ENCODE data around the gene USP40. TPM values are rescaled to one million over a fixed set of nuclear protein-coding genes. Genes with fewer than 3 reads are reported as not detected.
A peak's percentile ranks its signal among the peaks of the same experiment; 100 is the strongest.
"Not testable (repeated sequence)": the region's sequence is repeated elsewhere in the genome, so short reads cannot be mapped to it uniquely, and the experiment has no call there.

The USP40 gene
- total RNA-seq, result 10 to 100 TPM; 16.8 to 18.6 (median 18.1) TPM
- 15.1 TPM for polyA plus RNA-seq
- long read RNA-seq, donor 1, partial matches to known transcripts, result 2 of 12 reads
- long read RNA-seq, donor 1, other reads (novel, unspliced or antisense), result 10 of 12 reads
- long read RNA-seq, donor 2, partial matches to known transcripts, result 2 of 8 reads
- long read RNA-seq, donor 2, other reads (novel, unspliced or antisense), result 6 of 8 reads
- long read RNA-seq, donor 3, partial matches to known transcripts, result 19 of 35 reads
- long read RNA-seq, donor 3, other reads (novel, unspliced or antisense), result 16 of 35 reads
- long read RNA-seq, donor 4, partial matches to known transcripts, result 1 of 4 reads
- long read RNA-seq, donor 4, other reads (novel, unspliced or antisense), result 3 of 4 reads

DNA sequence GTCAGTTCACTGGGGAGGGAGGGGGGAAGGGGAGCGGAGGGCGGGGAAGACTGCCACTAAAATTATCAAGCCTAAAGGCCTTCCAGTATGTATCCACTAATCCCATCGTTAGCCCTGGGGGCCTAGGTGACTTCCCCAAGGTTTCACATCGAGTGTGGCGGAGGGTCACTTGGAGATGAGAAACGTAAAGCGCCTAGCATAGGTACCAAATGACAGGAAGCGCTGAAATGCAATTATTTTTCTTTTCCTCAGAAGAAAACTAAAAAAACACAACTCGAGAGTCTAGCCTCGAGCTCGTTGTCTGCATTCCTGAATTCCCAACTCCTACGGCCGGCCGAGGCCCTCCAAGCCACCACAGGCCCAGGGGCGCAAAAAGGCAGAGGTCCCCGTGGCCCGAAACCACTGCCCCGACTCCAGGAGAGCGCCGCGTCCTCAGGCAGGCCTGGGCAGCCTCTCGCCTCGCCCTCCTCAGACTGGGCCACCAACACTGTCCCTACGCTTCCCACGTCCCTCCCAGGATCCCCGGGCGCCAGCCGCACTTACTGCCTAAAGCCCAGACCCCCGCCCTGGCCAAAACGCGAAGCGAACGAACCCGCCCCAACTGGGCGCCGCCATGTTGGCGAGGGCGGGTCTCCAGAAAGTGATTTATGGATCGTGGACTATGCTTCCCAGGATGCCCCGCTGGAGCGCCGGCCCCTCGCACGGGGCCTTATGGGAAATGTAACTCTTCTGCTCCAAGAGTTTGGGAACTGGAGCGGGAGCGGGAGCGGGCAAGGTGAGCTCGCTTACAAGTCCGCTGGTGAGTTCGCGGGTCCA, at the start of gene USP40:
Gene USP40, minus strand, starts transcription at position 642 of the 816 bp plus-strand sequence. CDS start 1,228 bp downstream, outside the sequence.
- Histone ChIP-seq H3K27me3 (ENCODE audit: control insufficient read depth, insufficient read depth) (no peaks in the 10 kb centered on the region), H3K4me3 (ENCODE audit: low read length) (peak within 1 kb of the TSS; percentile 63), H3K4me1 (ENCODE audit: control insufficient read depth, insufficient read depth, low read length) (peaks cover 1% of the 10 kb centered on the region), H3K27ac (ENCODE audit: low read length) (peak within 1 kb of the TSS; percentile 80), H3K9me3 (ENCODE audit: control insufficient read depth, low read length) (no peaks in the 10 kb centered on the region)
- ATAC-seq (peak; percentile 100), DNase-seq (peak; percentile 90 to 95 (median 93))
- under 1% methylated on average over 51 of the region's 51 CpGs for WGBS
- intact Hi-C loops (cut with DNase I), result no loop called here

GRCh38 chr2:233611284-233611683, 44.7 kb upstream of the USP40 start:
- no peak for ATAC-seq
- WGBS, result 72% methylated on average over 4 of the region's 4 CpGs
- Histone ChIP-seq H3K27ac (ENCODE audit: low read length) (no peak overlapping the region), H3K4me1 (ENCODE audit: control insufficient read depth, insufficient read depth, low read length) (no peaks in the 10 kb centered on the region), H3K4me3 (ENCODE audit: low read length) (no peak overlapping the region), H3K9me3 (ENCODE audit: control insufficient read depth, low read length) (no peaks in the 10 kb centered on the region), H3K27me3 (ENCODE audit: control insufficient read depth, insufficient read depth) (no peaks in the 10 kb centered on the region)
- DNase-seq, result no peak
- intact Hi-C loops (cut with DNase I), result no loop called here

DNA sequence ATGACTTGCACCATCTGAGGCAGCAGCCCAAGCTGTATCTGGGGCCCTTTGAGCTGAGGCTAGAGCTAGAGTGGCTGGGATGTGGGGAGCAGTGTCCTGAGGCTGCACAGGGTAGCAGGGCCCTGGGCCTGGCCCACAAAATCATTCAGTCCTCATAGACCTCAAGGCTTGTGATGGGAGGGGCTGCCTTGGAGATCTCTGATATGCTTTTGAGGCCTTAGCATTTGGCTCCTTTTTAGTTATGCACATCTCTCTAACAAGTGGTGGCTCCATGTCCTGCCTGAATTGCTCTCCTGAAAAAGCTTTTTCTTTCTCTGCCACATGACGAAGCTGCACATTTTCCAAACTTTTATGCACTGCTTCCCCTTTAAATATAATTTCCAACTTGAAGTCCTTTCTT, 39.1 kb upstream of the USP40 start:
- H3K4me1 ChIP-seq (ENCODE audit: control insufficient read depth, insufficient read depth, low read length), result no peaks in the 10 kb centered on the region
- no peaks in the 10 kb centered on the region for H3K27me3 ChIP-seq (ENCODE audit: control insufficient read depth, insufficient read depth)
- H3K4me3 ChIP-seq (ENCODE audit: low read length), result no peak overlapping the region
- DNase-seq, result no peak
- intact Hi-C loops (cut with DNase I), result no loop called here
- 91% methylated on average over 1 of the region's 1 CpG for WGBS
- no peak for ATAC-seq
- no peaks in the 10 kb centered on the region for H3K9me3 ChIP-seq (ENCODE audit: control insufficient read depth, low read length)
- H3K27ac ChIP-seq (ENCODE audit: low read length), result no peak overlapping the region

DNA sequence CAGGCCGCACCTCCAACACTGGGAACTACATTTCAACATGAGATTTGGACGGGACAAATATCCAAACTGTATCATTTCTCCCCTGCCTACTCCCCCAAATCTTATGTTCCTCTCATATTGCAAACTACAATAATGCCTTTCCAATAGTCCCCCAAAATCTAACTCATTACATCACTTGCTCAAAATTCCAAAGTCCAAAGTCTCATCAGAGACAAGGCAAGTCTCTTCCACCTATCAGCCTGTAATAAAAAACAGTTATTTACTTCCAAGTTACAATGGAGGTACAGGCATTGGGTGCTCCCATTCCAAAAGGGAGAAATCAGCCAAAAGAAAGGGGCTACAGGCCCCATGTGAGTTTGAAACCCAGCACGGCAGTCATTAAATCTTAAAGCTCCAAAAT, 38.2 kb upstream of the USP40 start:
- intact Hi-C loops (cut with DNase I), result no loop called here
- Histone ChIP-seq H3K9me3 (ENCODE audit: control insufficient read depth, low read length) (no peaks in the 10 kb centered on the region), H3K27me3 (ENCODE audit: control insufficient read depth, insufficient read depth) (no peaks in the 10 kb centered on the region), H3K4me3 (ENCODE audit: low read length) (no peak overlapping the region), H3K27ac (ENCODE audit: low read length) (no peak overlapping the region), H3K4me1 (ENCODE audit: control insufficient read depth, insufficient read depth, low read length) (no peaks in the 10 kb centered on the region)
- no peak for DNase-seq
- no peak for ATAC-seq
- WGBS, result 80% methylated on average over 3 of the region's 3 CpGs

- ATAC-seq (no peak), DNase-seq (no peak)
- H3K27ac ChIP-seq (ENCODE audit: low read length), result no peak overlapping the region
- no peaks in the 10 kb centered on the region for H3K27me3 ChIP-seq (ENCODE audit: control insufficient read depth, insufficient read depth)
- no peak overlapping the region for H3K4me3 ChIP-seq (ENCODE audit: low read length)
- H3K4me1 ChIP-seq (ENCODE audit: control insufficient read depth, insufficient read depth, low read length), result no peaks in the 10 kb centered on the region
- intact Hi-C loops (cut with DNase I), result no loop called here
- H3K9me3 ChIP-seq (ENCODE audit: control insufficient read depth, low read length), result no peaks in the 10 kb centered on the region
- 79% methylated on average over 4 of the region's 4 CpGs for WGBS
Observed at GRCh38 chr2:233603520-233603919, 36.9 kb upstream of the USP40 start.

- intact Hi-C loops (cut with DNase I), result no loop called here
- DNase-seq (no peak), ATAC-seq (no peak)
- Histone ChIP-seq H3K9me3 (ENCODE audit: control insufficient read depth, low read length) (no peaks in the 10 kb centered on the region), H3K4me3 (ENCODE audit: low read length) (no peak overlapping the region), H3K27me3 (ENCODE audit: control insufficient read depth, insufficient read depth) (no peaks in the 10 kb centered on the region), H3K27ac (ENCODE audit: low read length) (no peak overlapping the region), H3K4me1 (ENCODE audit: control insufficient read depth, insufficient read depth, low read length) (no peaks in the 10 kb centered on the region)
- WGBS, result 82% methylated on average over 1 of the region's 1 CpG
Observed at GRCh38 chr2:233602076-233602475, 35.5 kb upstream of the USP40 start.

DNA sequence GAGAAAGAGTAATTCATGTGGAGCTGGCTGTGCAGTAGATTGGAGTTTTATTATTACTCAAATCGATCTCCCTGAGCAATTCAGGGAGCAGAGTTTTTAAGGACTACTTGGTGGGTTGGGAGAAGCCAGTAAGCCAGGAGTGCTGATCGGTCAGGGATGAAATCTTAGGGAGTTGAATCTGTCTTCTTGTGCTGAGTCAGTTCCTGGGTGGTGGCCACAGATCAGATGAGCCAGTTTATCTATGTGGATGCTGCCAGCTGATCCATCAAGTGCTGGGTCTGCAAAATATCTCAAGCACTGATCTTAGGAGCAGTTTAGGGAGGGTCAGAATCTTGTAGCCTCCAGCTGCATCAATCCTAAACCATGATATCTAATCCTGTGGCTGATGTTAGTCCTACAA, 33.8 kb upstream of the USP40 start:
- no peak for ATAC-seq
- no peaks in the 10 kb centered on the region for H3K27me3 ChIP-seq (ENCODE audit: control insufficient read depth, insufficient read depth)
- 66% methylated on average over 2 of the region's 2 CpGs for WGBS
- intact Hi-C loops (cut with DNase I), result no loop called here
- no peak overlapping the region for H3K4me3 ChIP-seq (ENCODE audit: low read length)
- no peaks in the 10 kb centered on the region for H3K9me3 ChIP-seq (ENCODE audit: control insufficient read depth, low read length)
- no peaks in the 10 kb centered on the region for H3K4me1 ChIP-seq (ENCODE audit: control insufficient read depth, insufficient read depth, low read length)
- no peak overlapping the region for H3K27ac ChIP-seq (ENCODE audit: low read length)
- DNase-seq, result no peak

GRCh38 chr2:233598952-233599351, 32.4 kb upstream of the USP40 start:
- no peaks in the 10 kb centered on the region for H3K9me3 ChIP-seq (ENCODE audit: control insufficient read depth, low read length)
- intact Hi-C loops (cut with DNase I), result no loop called here
- H3K4me3 ChIP-seq (ENCODE audit: low read length), result no peak overlapping the region
- H3K27ac ChIP-seq (ENCODE audit: low read length), result no peak overlapping the region
- H3K4me1 ChIP-seq (ENCODE audit: control insufficient read depth, insufficient read depth, low read length), result no peaks in the 10 kb centered on the region
- WGBS, result 71% methylated on average over 3 of the region's 3 CpGs
- no peak for DNase-seq
- ATAC-seq, result no peak
- H3K27me3 ChIP-seq (ENCODE audit: control insufficient read depth, insufficient read depth), result no peaks in the 10 kb centered on the region

- no peaks in the 10 kb centered on the region for H3K27me3 ChIP-seq (ENCODE audit: control insufficient read depth, insufficient read depth)
- no peak overlapping the region for H3K4me3 ChIP-seq (ENCODE audit: low read length)
- WGBS, result 65% methylated on average over 1 of the region's 1 CpG
- DNase-seq (no peak), ATAC-seq (no peak)
- no peaks in the 10 kb centered on the region for H3K4me1 ChIP-seq (ENCODE audit: control insufficient read depth, insufficient read depth, low read length)
- intact Hi-C loops (cut with DNase I), result no loop called here
- no peaks in the 10 kb centered on the region for H3K9me3 ChIP-seq (ENCODE audit: control insufficient read depth, low read length)
- no peak overlapping the region for H3K27ac ChIP-seq (ENCODE audit: low read length)
Observed at GRCh38 chr2:233597522-233597921, 30.9 kb upstream of the USP40 start.

- Histone ChIP-seq H3K4me1 (ENCODE audit: control insufficient read depth, insufficient read depth, low read length) (no peaks in the 10 kb centered on the region), H3K27ac (ENCODE audit: low read length) (no peak overlapping the region), H3K27me3 (ENCODE audit: control insufficient read depth, insufficient read depth) (no peaks in the 10 kb centered on the region), H3K4me3 (ENCODE audit: low read length) (no peak overlapping the region), H3K9me3 (ENCODE audit: control insufficient read depth, low read length) (no peaks in the 10 kb centered on the region)
- 84% methylated on average over 8 of the region's 8 CpGs for WGBS
- DNase-seq (no peak), ATAC-seq (no peak)
- intact Hi-C loops (cut with DNase I), result no loop called here
Observed at GRCh38 chr2:233593201-233593600, 26.6 kb upstream of the USP40 start.

DNA sequence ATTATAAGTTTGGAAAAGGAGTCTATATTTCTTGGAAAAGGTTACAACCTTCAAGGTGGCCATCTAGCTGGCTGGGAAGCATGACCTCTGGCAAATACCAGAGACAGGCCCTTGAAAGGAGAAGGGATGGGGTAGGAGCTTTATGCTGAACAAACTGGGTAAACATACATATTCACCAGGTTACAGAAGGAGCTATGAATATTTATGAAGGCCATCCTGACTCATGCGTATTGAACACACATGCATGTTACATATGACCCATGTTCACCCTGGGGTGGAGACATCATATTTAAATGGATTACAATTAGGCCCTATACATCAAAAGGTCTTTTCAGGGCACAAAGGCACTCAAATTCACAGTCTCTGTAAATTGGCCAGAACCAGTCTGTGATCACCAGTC, 26.1 kb upstream of the USP40 start:
- DNase-seq; H3K27ac ChIP-seq (ENCODE audit: low read length); H3K4me1 ChIP-seq (ENCODE audit: control insufficient read depth, insufficient read depth, low read length); H3K9me3 ChIP-seq (ENCODE audit: control insufficient read depth, low read length); intact Hi-C loops (cut with DNase I); ATAC-seq; H3K4me3 ChIP-seq (ENCODE audit: low read length); H3K27me3 ChIP-seq (ENCODE audit: control insufficient read depth, insufficient read depth): not testable (repeated sequence)
- 95% methylated on average over 1 of the region's 1 CpG for WGBS

All from right cardiac atrium (tissue), 5 donors.